Calu3 (cell line): ENCODE measurements around the gene NXNL1. TPM values are rescaled to one million over a fixed set of nuclear protein-coding genes. Genes with fewer than 3 reads are reported as not detected.

ENCODE experiments used
- BruUV-seq: library from RNA; stranded (reverse); fragments of 400-500 nt; replicated peaks from 2 replicates; lab custom pipeline; 2021; lab: Mats Ljungman, UMichigan
- CTCF ChIA-PET: fragments of 300-600 bp; sonication (Branson Sonifier 250); formaldehyde crosslinking; loops from one replicate; lab custom pipeline; 2022; ENCODE audit warnings: antibody characterized with exemption; lab: Charles Lee
- DNase-seq: peaks from one replicate; pipeline ENCODE4 v3.0.0; 2022
- H3K27ac Mint-ChIP-seq: one replicate; pipeline ENCODE4 v1.8.0; 2022; ENCODE audit warnings: mixed read lengths; ENCODE audit not compliant: unreplicated experiment
- H3K27me3 Mint-ChIP-seq: one replicate; pipeline ENCODE4 v1.8.0; 2022; ENCODE audit warnings: mixed read lengths; ENCODE audit not compliant: unreplicated experiment
- H3K36me3 Mint-ChIP-seq: one replicate; pipeline ENCODE4 v1.8.0; 2022; ENCODE audit warnings: mild to moderate bottlenecking, moderate library complexity, mixed read lengths; ENCODE audit not compliant: insufficient read depth, unreplicated experiment
- H3K4me1 Mint-ChIP-seq: one replicate; pipeline ENCODE4 v1.8.0; 2022; ENCODE audit warnings: mild to moderate bottlenecking, low read depth, mixed read lengths; ENCODE audit not compliant: unreplicated experiment
- H3K4me3 Mint-ChIP-seq: one replicate; pipeline ENCODE4 v1.8.0; 2022; ENCODE audit warnings: mild to moderate bottlenecking, low read depth, moderate library complexity, mixed read lengths; ENCODE audit not compliant: unreplicated experiment
- H3K9me3 Mint-ChIP-seq: one replicate; pipeline ENCODE4 v1.8.0; 2022; ENCODE audit warnings: low read depth, mixed read lengths; ENCODE audit not compliant: unreplicated experiment
- CTCF ChIP-seq: fragments of 200-600 bp; IDR thresholded peaks from one replicate; pipeline ENCODE4 v1.8.0; 2022; ENCODE audit warnings: antibody characterized with exemption; ENCODE audit not compliant: unreplicated experiment
- intact Hi-C: fragments of 100-400 bp; cut with micrococcal nuclease; formaldehyde crosslinking; loops from one replicate; pipeline ENCODE4 v1.10.0; 2022; ENCODE audit not compliant: unreplicated experiment
- total RNA-seq: library from RNA; stranded (reverse); gene quantifications from 2 replicates; pipeline ENCODE4 v1.2.3, GENCODE V29; 2022

The NXNL1 gene
- total RNA-seq, 1 experiment from 2014 or later = not detected

GRCh38 chr19:17441241-17442021 is 19.3 kb downstream of the NXNL1 start:
- Mint-ChIP-seq H3K27me3 (peaks cover 17% of the 10 kb centered on the region), H3K27ac (no peak overlapping the region), H3K36me3 (no peaks in the 10 kb centered on the region), H3K4me1 (no peaks in the 10 kb centered on the region), H3K9me3 (no peaks in the 10 kb centered on the region), H3K4me3 (no peak overlapping the region)
- TF ChIP-seq CTCF = no peak
- no peak for DNase-seq
- CTCF ChIA-PET = interaction anchor here (0.5 to 0.9 kb wide), 6 partner anchors 9 to 554 kb away, joined by 3 to 6 read pairs (median 4); no protein-coding TSS in a partner anchor
- no TSS peak for BruUV-seq
- intact Hi-C loops = no loop called here

GRCh38 chr19:17436874-17437267 is 23.9 kb downstream of the NXNL1 start:
- Mint-ChIP-seq H3K27ac (no peak overlapping the region), H3K27me3 (peaks cover 17% of the 10 kb centered on the region), H3K4me1 (no peaks in the 10 kb centered on the region), H3K9me3 (no peaks in the 10 kb centered on the region), H3K36me3 (no peaks in the 10 kb centered on the region), H3K4me3 (no peak overlapping the region)
- no TSS peak for BruUV-seq
- intact Hi-C loops = no loop called here
- CTCF ChIA-PET = no interaction called here
- no peak for TF ChIP-seq CTCF
- DNase-seq = no peak

GRCh38 chr19:17436094-17436873 is 24.4 kb downstream of the NXNL1 start:
- no peak for TF ChIP-seq CTCF
- Mint-ChIP-seq H3K4me3 (no peak overlapping the region), H3K27ac (no peak overlapping the region), H3K4me1 (no peaks in the 10 kb centered on the region), H3K36me3 (no peaks in the 10 kb centered on the region), H3K27me3 (peaks cover 17% of the 10 kb centered on the region), H3K9me3 (no peaks in the 10 kb centered on the region)
- no peak for DNase-seq
- BruUV-seq = no TSS peak
- intact Hi-C loops = no loop called here
- CTCF ChIA-PET = no interaction called here

- intact Hi-C loops = no loop called here
- Mint-ChIP-seq H3K27ac (no peak overlapping the region), H3K27me3 (peaks cover 17% of the 10 kb centered on the region), H3K4me3 (no peak overlapping the region), H3K9me3 (no peaks in the 10 kb centered on the region), H3K4me1 (no peaks in the 10 kb centered on the region), H3K36me3 (no peaks in the 10 kb centered on the region)
- no peak for DNase-seq
- no peak for TF ChIP-seq CTCF
- CTCF ChIA-PET = no interaction called here
- BruUV-seq = no TSS peak
Measured at GRCh38 chr19:17435218-17435617, 25.5 kb downstream of the NXNL1 start.
